ENCODE measurements around the gene ADGRD1.

Gene ADGRD1

GRCh38 chr12:130938186-130938585 lies 15.5 kb upstream of the ADGRD1 start:
- no peak for DNase-seq

- no peak for DNase-seq
Measured at GRCh38 chr12:130944878-130945277, 8.8 kb upstream of the ADGRD1 start.

- DNase-seq: no peak
Measured at GRCh38 chr12:130945786-130946492, 7.8 kb upstream of the ADGRD1 start.

DNA sequence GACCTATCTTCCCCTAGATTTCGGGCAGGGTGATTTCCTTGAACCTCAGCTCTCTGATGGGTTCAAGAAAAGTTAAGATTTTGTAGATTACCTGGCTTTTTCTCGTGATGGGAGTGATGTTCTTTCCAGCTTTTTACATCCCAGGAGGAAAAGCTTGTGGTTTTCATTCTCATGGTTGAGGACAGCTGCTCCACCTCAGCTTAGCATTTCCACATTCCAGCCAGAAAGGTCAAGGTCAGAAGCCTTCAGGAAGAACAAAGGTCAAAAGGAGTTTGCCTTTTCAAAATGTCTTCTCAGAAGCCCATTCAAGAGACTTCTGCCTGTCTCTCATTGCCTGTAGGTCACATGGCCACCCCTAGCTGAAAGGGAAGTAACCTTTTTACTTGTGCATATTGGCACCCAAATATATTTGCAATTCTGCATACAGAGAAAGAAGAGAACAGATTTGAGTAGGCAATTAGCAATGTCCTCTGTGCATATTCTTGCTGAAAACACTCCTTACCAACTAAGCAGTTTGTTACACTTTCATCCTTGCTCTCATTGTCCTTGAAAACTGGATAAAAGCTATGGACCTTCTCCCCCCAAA lies 6.6 kb upstream of the ADGRD1 start:
- no peak for DNase-seq

- no peak for DNase-seq
Measured at GRCh38 chr12:130948136-130948535, 5.6 kb upstream of the ADGRD1 start.

- DNase-seq: no peak
Measured at GRCh38 chr12:130948751-130949150, 5.0 kb upstream of the ADGRD1 start.

- DNase-seq: no peak
Measured at GRCh38 chr12:130949806-130950205, 3.9 kb upstream of the ADGRD1 start.

- DNase-seq: no peak
Measured at GRCh38 chr12:130951636-130952035, 2.1 kb upstream of the ADGRD1 start.

- no peak for DNase-seq
Measured at GRCh38 chr12:130952171-130952954, 1.3 kb upstream of the ADGRD1 start.

DNA sequence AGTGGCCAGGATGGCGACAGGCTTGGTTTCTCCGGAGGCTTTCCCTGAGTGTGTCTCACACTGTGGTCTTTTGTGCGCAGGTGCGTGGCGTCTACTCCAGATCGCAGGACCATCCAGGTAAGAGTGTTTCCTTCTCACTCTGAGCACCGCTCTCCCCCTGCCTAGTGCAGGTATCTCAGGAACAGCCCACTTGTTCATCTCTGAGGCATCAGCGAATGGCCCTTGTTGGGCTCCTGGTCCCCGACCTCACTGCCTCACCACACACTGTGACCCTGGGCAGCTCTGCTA lies 781 bp downstream of the ADGRD1 start:
- DNase-seq: no peak

- DNase-seq: no peak
Measured at GRCh38 chr12:130955238-130955816, 1.6 kb downstream of the ADGRD1 start.

- DNase-seq: no peak
Measured at GRCh38 chr12:130956009-130956408, 2.3 kb downstream of the ADGRD1 start.

- DNase-seq: no peak
Measured at GRCh38 chr12:130956456-130957303, 3.0 kb downstream of the ADGRD1 start.

DNA sequence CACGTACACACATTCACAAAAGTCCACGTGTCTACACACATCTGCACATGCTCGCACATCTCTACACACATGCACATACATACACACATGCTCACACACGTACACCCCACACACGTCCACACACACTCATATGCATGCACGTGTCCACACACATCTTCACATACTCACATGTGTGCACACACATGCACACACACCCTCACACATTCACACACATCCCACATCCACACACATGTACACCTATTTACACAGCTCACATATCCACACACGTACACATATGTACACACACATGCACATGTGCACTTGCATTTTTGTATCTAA lies 3.6 kb downstream of the ADGRD1 start:
- DNase-seq: no peak

GRCh38 chr12:130958557-130959140 lies 4.9 kb downstream of the ADGRD1 start:
- no peak for DNase-seq

GRCh38 chr12:130959632-130960031 lies 5.9 kb downstream of the ADGRD1 start:
- DNase-seq: no peak

- no peak for DNase-seq
Measured at GRCh38 chr12:130960058-130960457, 6.4 kb downstream of the ADGRD1 start.

GRCh38 chr12:130960787-130961186 lies 7.1 kb downstream of the ADGRD1 start:
- no peak for DNase-seq

GRCh38 chr12:130961921-130962451 lies 8.3 kb downstream of the ADGRD1 start:
- DNase-seq: no peak

GRCh38 chr12:130965214-130965613 lies 11.5 kb downstream of the ADGRD1 start:
- no peak for DNase-seq

DNA sequence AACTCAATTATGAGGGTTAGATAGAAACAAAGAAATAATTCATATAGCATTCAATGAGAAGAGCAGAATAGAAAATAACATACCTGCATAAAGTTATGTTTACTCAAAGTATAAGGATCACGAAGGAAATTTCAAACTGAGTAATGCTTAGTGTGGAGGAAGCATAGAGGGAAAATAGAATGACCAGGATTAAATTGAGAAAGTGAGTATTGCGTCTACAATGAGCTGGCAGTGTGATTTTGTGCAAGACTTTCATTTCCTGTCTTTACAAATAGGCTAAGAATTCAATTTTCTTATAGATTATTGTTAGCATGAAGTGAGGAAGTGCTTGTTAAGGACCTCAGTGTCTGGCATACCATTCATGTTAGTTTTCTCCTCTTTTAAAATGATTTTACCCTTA lies 12.0 kb downstream of the ADGRD1 start:
- no peak for DNase-seq

GRCh38 chr12:130966443-130967030 lies 12.8 kb downstream of the ADGRD1 start:
- DNase-seq: no peak
